DOHH2 (cell line): ENCODE results near the gene MAP3K4.

ENCODE experiments used
- H3F3A ChIP-seq: fragments of 200-600 bp; sonication (generic), shearing (Covaris generic); 2 replicates; pipeline ENCODE4 v1.6.0; 2016; ENCODE audit warnings: antibody characterized with exemption, mild to moderate bottlenecking; ENCODE audit not compliant: control insufficient read depth, insufficient read depth
- H3K27ac ChIP-seq: fragments of 200-600 bp; sonication (generic); 2 replicates; pipeline ENCODE4 v1.5.1; 2014; ENCODE audit warnings: low read depth, mild to moderate bottlenecking, low read length, moderate library complexity
- H3K27me3 ChIP-seq: fragments of 200-600 bp; sonication (generic); 2 replicates; pipeline ENCODE4 v1.6.1; 2014; ENCODE audit warnings: mild to moderate bottlenecking, low read length, mixed read lengths; ENCODE audit not compliant: control insufficient read depth
- H3K36me3 ChIP-seq: fragments of 200-600 bp; sonication (generic); 2 replicates; pipeline ENCODE4 v1.6.1; 2014; ENCODE audit warnings: mild to moderate bottlenecking, low read length, moderate library complexity, mixed read lengths; ENCODE audit not compliant: control insufficient read depth
- H3K4me1 ChIP-seq: fragments of 200-600 bp; sonication (generic); 2 replicates; pipeline ENCODE4 v1.6.1; 2014; ENCODE audit warnings: mild to moderate bottlenecking, low read length, mixed read lengths; ENCODE audit not compliant: control insufficient read depth
- H3K4me2 ChIP-seq: fragments of 200-600 bp; sonication (generic); 2 replicates; pipeline ENCODE4 v1.6.0; 2014; ENCODE audit warnings: mild to moderate bottlenecking, low read length, moderate library complexity
- H3K4me3 ChIP-seq: fragments of 200-600 bp; sonication (generic); 2 replicates; pipeline ENCODE4 v1.5.1; 2014; ENCODE audit warnings: mild to moderate bottlenecking, low read length, mixed read lengths
- H3K79me2 ChIP-seq: fragments of 200-600 bp; sonication (generic); 2 replicates; pipeline ENCODE4 v1.6.1; 2014; ENCODE audit warnings: mild to moderate bottlenecking, low read length, mixed read lengths; ENCODE audit not compliant: control insufficient read depth
- H3K9me2 ChIP-seq: fragments of 200-600 bp; sonication (generic); replicated peaks from 2 replicates; pipeline ENCODE4 v1.6.1; 2014; ENCODE audit warnings: mild to moderate bottlenecking, low read length, mixed read lengths; ENCODE audit not compliant: control insufficient read depth
- H3K9me3 ChIP-seq: fragments of 200-600 bp; sonication (generic); 2 replicates; pipeline ENCODE4 v1.6.1; 2014; ENCODE audit warnings: antibody characterized with exemption, low read length, mixed read lengths; ENCODE audit not compliant: control insufficient read depth, insufficient read depth
- H4K20me1 ChIP-seq: fragments of 200-600 bp; sonication (generic); 2 replicates; pipeline ENCODE4 v1.6.0; 2014; ENCODE audit warnings: low read depth, mild to moderate bottlenecking, antibody characterized with exemption, low read length, moderate library complexity; ENCODE audit not compliant: control insufficient read depth, insufficient read depth
- EZH2phosphoT487 ChIP-seq: fragments of 200-600 bp; sonication (generic); IDR thresholded peaks from 2 replicates; pipeline ENCODE4 v1.6.1; 2017; ENCODE audit warnings: borderline replicate concordance, mild to moderate bottlenecking, antibody characterized with exemption, low read length, moderate library complexity, mixed read lengths
- TF ChIP-seq, protein P1 (sequence below): fragments of 200-600 bp; sonication (generic); IDR thresholded peaks from one replicate; pipeline ENCODE4 v1.5.1; 2014; ENCODE audit warnings: antibody characterized with exemption, mild to moderate bottlenecking, low read depth, low read length; ENCODE audit not compliant: poor library complexity, severe bottlenecking

Gene MAP3K4

DNA sequence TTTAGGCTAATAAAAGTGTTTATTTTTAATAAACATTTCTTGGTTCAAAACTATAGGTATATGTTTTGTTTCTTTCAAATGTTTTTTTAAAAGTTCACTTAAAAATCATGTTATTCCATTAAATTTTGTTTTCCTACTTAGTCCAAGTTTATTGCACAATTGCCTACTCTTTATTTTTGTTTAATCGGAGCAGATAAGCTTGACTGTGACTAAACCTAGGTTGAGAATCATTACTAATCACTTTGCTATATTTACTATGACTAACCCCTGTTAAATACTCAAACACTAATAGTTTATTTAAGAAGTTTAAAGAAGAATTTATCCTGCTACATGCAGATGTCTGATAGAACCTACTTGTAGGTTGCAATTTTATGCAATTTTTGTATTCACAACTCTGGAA lies 18.8 kb downstream of the MAP3K4 start:
- no peaks in the 10 kb centered on the region for H3K9me2 ChIP-seq
- no peaks in the 10 kb centered on the region for H3K9me3 ChIP-seq
- peaks cover 12% of the 10 kb centered on the region for H3K4me1 ChIP-seq
- H3F3A ChIP-seq: no peaks in the 10 kb centered on the region
- H4K20me1 ChIP-seq: peaks cover 14% of the 10 kb centered on the region; the same call in 1 of the 2 replicates
- H3K4me2 ChIP-seq: no peak overlapping the region
- peaks cover 13% of the 10 kb centered on the region for H3K36me3 ChIP-seq
- no peaks in the 10 kb centered on the region for H3K27me3 ChIP-seq
- no peak overlapping the region for H3K4me3 ChIP-seq
- TF ChIP-seq, protein P1, sequence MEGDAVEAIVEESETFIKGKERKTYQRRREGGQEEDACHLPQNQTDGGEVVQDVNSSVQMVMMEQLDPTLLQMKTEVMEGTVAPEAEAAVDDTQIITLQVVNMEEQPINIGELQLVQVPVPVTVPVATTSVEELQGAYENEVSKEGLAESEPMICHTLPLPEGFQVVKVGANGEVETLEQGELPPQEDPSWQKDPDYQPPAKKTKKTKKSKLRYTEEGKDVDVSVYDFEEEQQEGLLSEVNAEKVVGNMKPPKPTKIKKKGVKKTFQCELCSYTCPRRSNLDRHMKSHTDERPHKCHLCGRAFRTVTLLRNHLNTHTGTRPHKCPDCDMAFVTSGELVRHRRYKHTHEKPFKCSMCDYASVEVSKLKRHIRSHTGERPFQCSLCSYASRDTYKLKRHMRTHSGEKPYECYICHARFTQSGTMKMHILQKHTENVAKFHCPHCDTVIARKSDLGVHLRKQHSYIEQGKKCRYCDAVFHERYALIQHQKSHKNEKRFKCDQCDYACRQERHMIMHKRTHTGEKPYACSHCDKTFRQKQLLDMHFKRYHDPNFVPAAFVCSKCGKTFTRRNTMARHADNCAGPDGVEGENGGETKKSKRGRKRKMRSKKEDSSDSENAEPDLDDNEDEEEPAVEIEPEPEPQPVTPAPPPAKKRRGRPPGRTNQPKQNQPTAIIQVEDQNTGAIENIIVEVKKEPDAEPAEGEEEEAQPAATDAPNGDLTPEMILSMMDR: no peak
- peaks cover 99% of the 10 kb centered on the region for H3K79me2 ChIP-seq
- no peak overlapping the region for H3K27ac ChIP-seq

GRCh38 chr6:161011492-161012480 lies 20.2 kb downstream of the MAP3K4 start:
- Histone ChIP-seq H4K20me1 (peaks cover 11% of the 10 kb centered on the region; the same call in 1 of the 2 replicates), H3K27me3 (no peaks in the 10 kb centered on the region), H3K79me2 (peaks cover 99% of the 10 kb centered on the region), H3F3A (no peaks in the 10 kb centered on the region), H3K9me3 (no peaks in the 10 kb centered on the region), H3K4me1 (peaks cover 12% of the 10 kb centered on the region), H3K4me2 (no peak overlapping the region), H3K36me3 (peaks cover 13% of the 10 kb centered on the region), H3K9me2 (no peaks in the 10 kb centered on the region), H3K27ac (no peak overlapping the region), H3K4me3 (no peak overlapping the region)
- TF ChIP-seq EZH2phosphoT487: no peak
- TF ChIP-seq, protein P1: no peak

DNA sequence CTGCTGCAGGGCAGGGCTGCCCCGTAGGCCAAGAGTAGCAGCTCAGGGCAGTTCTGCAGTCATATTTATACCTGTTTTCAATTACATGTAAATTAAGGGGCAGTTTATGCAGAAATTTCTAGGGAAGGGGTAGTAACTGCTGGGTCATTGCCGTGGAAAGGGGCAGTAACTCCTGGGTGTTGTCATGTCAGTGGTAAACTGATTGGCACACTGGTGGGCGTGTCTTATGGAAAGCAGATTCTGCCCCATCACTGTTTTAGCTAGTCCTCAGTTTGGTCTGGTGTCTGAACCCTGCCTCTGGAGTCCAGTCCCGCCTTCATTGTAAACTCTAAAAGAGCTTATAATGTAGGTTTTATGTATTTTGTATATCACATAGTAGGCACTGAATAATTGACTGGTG lies 22.1 kb downstream of the MAP3K4 start:
- H3K27ac ChIP-seq: no peak overlapping the region
- peaks cover 99% of the 10 kb centered on the region for H3K79me2 ChIP-seq
- H3K9me3 ChIP-seq: no peaks in the 10 kb centered on the region
- H3F3A ChIP-seq: no peaks in the 10 kb centered on the region
- H3K4me3 ChIP-seq: no peak overlapping the region
- peaks cover 12% of the 10 kb centered on the region for H3K4me1 ChIP-seq
- peaks cover 13% of the 10 kb centered on the region for H3K36me3 ChIP-seq
- no peaks in the 10 kb centered on the region for H3K27me3 ChIP-seq
- no peaks in the 10 kb centered on the region for H3K9me2 ChIP-seq
- TF ChIP-seq, protein P1: no peak
- TF ChIP-seq EZH2phosphoT487: no peak
- H4K20me1 ChIP-seq: peaks cover 6% of the 10 kb centered on the region; the same call in 1 of the 2 replicates
- no peak overlapping the region for H3K4me2 ChIP-seq
